Large intestine (tissue), 3 donors: ENCODE data around the gene CDKN2AIP. TPM values are rescaled to one million over a fixed set of nuclear protein-coding genes. Genes with fewer than 3 reads are reported as not detected.

Source experiments
- DNase-seq, 2 donors: peaks; one replicate each; pipeline versions ENCODE4 v3.0.0 to v3.0.0-alpha.2; 2013
- H3K27ac ChIP-seq: one replicate; pipeline ENCODE4 v1.5.1; 2013; ENCODE audit warnings: low read length
- H3K27me3 ChIP-seq: 2 replicates; pipeline ENCODE4 v1.6.1; 2013; ENCODE audit warnings: low read length; ENCODE audit not compliant: control insufficient read depth, insufficient read depth
- H3K36me3 ChIP-seq: 2 replicates; pipeline ENCODE4 v1.6.1; 2013; ENCODE audit warnings: low read length; ENCODE audit not compliant: control insufficient read depth, insufficient read depth
- H3K4me1 ChIP-seq: one replicate; pipeline ENCODE4 v1.6.1; 2013; ENCODE audit warnings: low read length; ENCODE audit not compliant: control insufficient read depth, insufficient read depth
- H3K4me3 ChIP-seq: one replicate; pipeline ENCODE4 v1.5.1; 2013; ENCODE audit warnings: low read length
- H3K9me3 ChIP-seq: one replicate; pipeline ENCODE4 v1.6.1; 2013; ENCODE audit warnings: mild to moderate bottlenecking, low read depth, low read length, moderate library complexity; ENCODE audit not compliant: control insufficient read depth
- WGBS: methylation state at CpG from one replicate; pipeline ENCODE4 v1.1.5; 2013; ENCODE audit warnings: low lambda C conversion rate; ENCODE audit not compliant: insufficient coverage; 5-methylcytosine and 5-hydroxymethylcytosine counted together
- polyA plus RNA-seq: library from polyadenylated mRNA; unstranded; fragments of 120-200 nt; gene quantifications from one replicate; pipeline ENCODE4 v1.2.1, GENCODE V29; 2013

CDKN2AIP gene
- polyA plus RNA-seq, 1 donor = 32.1 TPM

DNA sequence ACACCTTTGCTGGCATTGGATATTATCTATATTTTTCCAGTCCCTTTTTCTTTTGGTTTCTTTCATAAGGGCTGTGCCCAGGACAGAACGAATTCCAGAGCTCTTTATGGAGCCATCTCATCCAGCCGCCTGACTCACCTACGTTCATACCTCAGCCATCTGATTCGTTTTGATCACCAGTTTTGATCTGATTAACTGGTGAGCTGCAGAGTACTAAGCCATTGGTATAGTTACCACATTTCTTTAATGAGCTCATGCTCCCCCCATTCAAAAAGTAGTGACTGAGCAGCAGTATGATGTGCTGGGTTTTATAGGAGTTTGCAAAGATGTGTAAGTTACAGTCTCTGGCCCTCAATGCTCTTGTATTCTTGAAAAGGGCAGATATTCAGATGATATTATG is 43.0 kb upstream of the CDKN2AIP start:
- DNase-seq = no peak

GRCh38 chr4:183402771-183403170 is 41.7 kb upstream of the CDKN2AIP start:
- no CpG with 5 or more reads among the region's 4 CpGs for WGBS
- Histone ChIP-seq H3K27me3 (no peaks in the 10 kb centered on the region), H3K9me3 (peaks cover 2% of the 10 kb centered on the region), H3K27ac (no peak overlapping the region), H3K4me1 (peaks cover 13% of the 10 kb centered on the region), H3K36me3 (no peaks in the 10 kb centered on the region), H3K4me3 (no peak overlapping the region)
- no peak for DNase-seq

More for the DNA sequence above, 43.0 kb upstream of the CDKN2AIP start:
- H3K9me3 ChIP-seq = peaks cover 2% of the 10 kb centered on the region
- 100% methylated on average over 1 of the region's 4 CpGs for WGBS
- H3K4me1 ChIP-seq = peaks cover 12% of the 10 kb centered on the region
- H3K4me3 ChIP-seq = no peak overlapping the region
- H3K27ac ChIP-seq = no peak overlapping the region
- H3K27me3 ChIP-seq = no peaks in the 10 kb centered on the region
- H3K36me3 ChIP-seq = no peaks in the 10 kb centered on the region

DNA sequence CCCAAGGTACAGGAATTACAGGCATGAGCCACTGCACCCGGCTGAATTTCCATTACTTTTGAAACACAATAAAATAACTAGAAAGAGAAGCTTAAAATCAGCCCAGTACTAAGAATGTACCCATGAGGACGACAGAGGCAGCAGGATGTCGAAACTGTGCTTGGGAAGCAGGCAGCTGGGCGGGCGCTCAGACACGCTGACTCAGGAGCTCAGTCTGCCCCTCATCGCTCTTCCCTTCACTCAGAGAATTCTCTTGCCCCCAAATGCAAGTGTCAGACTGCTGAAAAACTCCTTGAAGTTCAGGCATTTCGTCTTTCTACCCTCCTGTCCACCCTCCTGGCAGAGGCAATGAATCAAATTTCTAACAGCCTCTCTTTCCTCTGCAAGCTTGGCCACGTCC is 41.0 kb upstream of the CDKN2AIP start:
- peaks cover 16% of the 10 kb centered on the region for H3K4me1 ChIP-seq
- no CpG with 5 or more reads among the region's 9 CpGs for WGBS

DNA sequence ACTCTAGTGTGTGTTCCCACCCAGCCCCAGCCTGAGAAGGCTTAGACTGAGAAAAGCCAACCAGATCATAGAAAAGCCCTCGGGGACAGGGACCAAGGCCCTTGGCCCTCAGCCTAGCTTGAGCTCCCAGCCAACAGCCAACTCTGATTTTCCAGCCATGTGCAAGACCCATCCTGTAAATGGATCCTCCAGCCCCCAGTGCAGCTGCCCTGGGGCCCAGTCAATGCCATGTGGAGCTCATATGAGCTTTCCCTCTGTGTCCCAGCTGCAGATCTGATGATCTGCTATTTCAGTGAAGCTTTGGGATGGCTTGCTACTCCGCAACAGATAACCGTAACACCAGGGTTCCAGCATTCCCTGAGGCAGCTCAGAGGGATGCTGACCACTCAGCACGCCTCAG is 40.5 kb upstream of the CDKN2AIP start:
- peaks cover 2% of the 10 kb centered on the region for H3K9me3 ChIP-seq
- WGBS = no CpG with 5 or more reads among the region's 4 CpGs
- no peak for DNase-seq
- H3K27me3 ChIP-seq = no peaks in the 10 kb centered on the region
- peaks cover 20% of the 10 kb centered on the region for H3K4me1 ChIP-seq
- no peak overlapping the region for H3K27ac ChIP-seq
- H3K4me3 ChIP-seq = no peak overlapping the region
- no peaks in the 10 kb centered on the region for H3K36me3 ChIP-seq

More for the DNA sequence above, 41.0 kb upstream of the CDKN2AIP start:
- H3K27me3 ChIP-seq = no peaks in the 10 kb centered on the region
- H3K9me3 ChIP-seq = peaks cover 2% of the 10 kb centered on the region
- DNase-seq = no peak
- no peak overlapping the region for H3K4me3 ChIP-seq
- no peak overlapping the region for H3K27ac ChIP-seq
- no peaks in the 10 kb centered on the region for H3K36me3 ChIP-seq

- Histone ChIP-seq H3K36me3 (no peaks in the 10 kb centered on the region), H3K9me3 (peaks cover 2% of the 10 kb centered on the region), H3K27ac (no peak overlapping the region), H3K27me3 (no peaks in the 10 kb centered on the region), H3K4me1 (peaks cover 33% of the 10 kb centered on the region), H3K4me3 (no peak overlapping the region)
- peak; percentile 47 to 74 for DNase-seq
- no CpG with 5 or more reads among the region's 11 CpGs for WGBS
Observed at GRCh38 chr4:183405303-183405702, 39.1 kb upstream of the CDKN2AIP start.

- WGBS = no CpG with 5 or more reads among the region's 32 CpGs
- Histone ChIP-seq H3K36me3 (no peaks in the 10 kb centered on the region), H3K27ac (peak overlapping the region; percentile 89), H3K4me1 (peaks cover 35% of the 10 kb centered on the region), H3K9me3 (peaks cover 2% of the 10 kb centered on the region), H3K27me3 (no peaks in the 10 kb centered on the region), H3K4me3 (peak overlapping the region; percentile 63)
- peak; percentile 76 to 90 for DNase-seq
Observed at GRCh38 chr4:183407128-183407585, 37.3 kb upstream of the CDKN2AIP start.

- peak in 1 of 2 donors; percentile 45 for DNase-seq
- H3K9me3 ChIP-seq = peaks cover 2% of the 10 kb centered on the region
- 14% methylated on average over 1 of the region's 8 CpGs for WGBS
- H3K4me1 ChIP-seq = peaks cover 35% of the 10 kb centered on the region
- peak overlapping the region; percentile 89 for H3K27ac ChIP-seq
- H3K36me3 ChIP-seq = no peaks in the 10 kb centered on the region
- no peaks in the 10 kb centered on the region for H3K27me3 ChIP-seq
- H3K4me3 ChIP-seq = peak overlapping the region; percentile 63
Observed at GRCh38 chr4:183407635-183408464, 36.6 kb upstream of the CDKN2AIP start.

- DNase-seq = peak; percentile 83 to 92
- Histone ChIP-seq H3K27me3 (no peaks in the 10 kb centered on the region), H3K4me3 (no peak overlapping the region), H3K36me3 (no peaks in the 10 kb centered on the region), H3K9me3 (peaks cover 2% of the 10 kb centered on the region), H3K27ac (peak overlapping the region; percentile 89), H3K4me1 (peaks cover 35% of the 10 kb centered on the region)
- no CpG with 5 or more reads among the region's 8 CpGs for WGBS
Observed at GRCh38 chr4:183408796-183409195, 35.6 kb upstream of the CDKN2AIP start.

GRCh38 chr4:183409483-183409882 is 35.0 kb upstream of the CDKN2AIP start:
- Histone ChIP-seq H3K36me3 (no peaks in the 10 kb centered on the region), H3K4me3 (no peak overlapping the region), H3K27me3 (no peaks in the 10 kb centered on the region), H3K27ac (peak overlapping the region; percentile 89), H3K9me3 (peaks cover 2% of the 10 kb centered on the region), H3K4me1 (peaks cover 35% of the 10 kb centered on the region)
- DNase-seq = peak; percentile 51 to 87
- no CpG with 5 or more reads among the region's 4 CpGs for WGBS

GRCh38 chr4:183409934-183410333 is 34.5 kb upstream of the CDKN2AIP start:
- DNase-seq = peak in 1 of 2 donors; percentile 75
- peaks cover 33% of the 10 kb centered on the region for H3K4me1 ChIP-seq
- H3K36me3 ChIP-seq = no peaks in the 10 kb centered on the region
- no peak overlapping the region for H3K4me3 ChIP-seq
- 20% methylated on average over 1 of the region's 9 CpGs for WGBS
- no peaks in the 10 kb centered on the region for H3K27me3 ChIP-seq
- H3K27ac ChIP-seq = peak overlapping the region; percentile 89
- H3K9me3 ChIP-seq = peaks cover 2% of the 10 kb centered on the region
